ENCODE data around the gene MTG2. TPM values are rescaled to one million over a fixed set of nuclear protein-coding genes. Genes with fewer than 3 reads are reported as not detected.

The MTG2 gene
- total and polyA plus RNA-seq, 2 of the 4 experiments (the other 2 are of a cell fraction): 11.5 to 25.2 TPM

GRCh38 chr20:62165762-62166399 lies 16.9 kb upstream of the MTG2 start:
- Histone ChIP-seq H2BK20ac (ENCODE audit: low read depth, low read length) (no peak overlapping the region), H2AK9ac (replicated peaks; ENCODE audit: low read depth, low read length, poor library complexity) (no peak overlapping the region), H3K4me1 (ENCODE audit: control insufficient read depth, insufficient read depth, low read length) (peaks cover 3% of the 10 kb centered on the region), H3K18ac (ENCODE audit: low read depth, low read length) (no peak overlapping the region), H4K20me1 (ENCODE audit: insufficient read depth, low read length) (no peaks in the 10 kb centered on the region; the same call in none of the 2 replicates), H4K5ac (ENCODE audit: low read depth, low read length) (no peak overlapping the region), H3K27me3 (ENCODE audit: control insufficient read depth, insufficient read depth, low read length) (no peaks in the 10 kb centered on the region), H3K23ac (ENCODE audit: low read depth, low read length) (no peak overlapping the region), H3K4me3 (ENCODE audit: insufficient read depth, low read depth, low read length) (no peak overlapping the region), H3K27ac (ENCODE audit: insufficient read depth, low read length) (no peak overlapping the region), H2BK15ac (ENCODE audit: low read depth, low read length) (no peak overlapping the region), H3K79me1 (ENCODE audit: low read depth in 1 of 2, low read length in 2 of 2) (peaks cover 2 to 17% of the 10 kb centered on the region in 2 experiments; a peak in 3 of 4 replicates), H2BK5ac (ENCODE audit: low read depth, low read length, poor library complexity, severe bottlenecking) (no peak overlapping the region), H2BK120ac (ENCODE audit: low read depth, low read length) (no peak overlapping the region), H2AK5ac (ENCODE audit: low read depth, low read length) (no peak overlapping the region), H3K4ac (ENCODE audit: low read depth, low read length) (no peak overlapping the region), H3K9me3 (ENCODE audit: control insufficient read depth, insufficient read depth, low read length) (no peaks in the 10 kb centered on the region), H3K4me2 (ENCODE audit: low read depth, low read length) (no peak overlapping the region), H3K9ac (ENCODE audit: low read depth, low read length) (no peak overlapping the region), H4K8ac (ENCODE audit: low read depth in 2 of 2, low read length in 2 of 2) (no peak overlapping the region), H3K56ac (ENCODE audit: extremely low read depth, insufficient read depth, low read length) (no peak overlapping the region), H3K36me3 (ENCODE audit: control insufficient read depth, insufficient read depth, low read length) (peaks cover 59% of the 10 kb centered on the region), H2AFZ (replicated peaks; ENCODE audit: low read length, poor library complexity) (no peak overlapping the region), H4K91ac (ENCODE audit: insufficient read depth, low read depth, low read length) (no peak overlapping the region), H3K14ac (replicated peaks; ENCODE audit: low read depth, low read length) (no peak overlapping the region), H3K9me1 (ENCODE audit: insufficient read depth, low read length) (peaks cover 10% of the 10 kb centered on the region; the same call in 1 of the 2 replicates)
- POLR2A ChIA-PET (ENCODE audit: unreplicated experiment): no interaction called here
- BruUV-seq (replicated peaks): no TSS peak
- in situ Hi-C loops (cut with MboI; ENCODE audit: low sequenced_read_pairs) (no loop called here), intact Hi-C loops (cut with micrococcal nuclease) (no loop called here), dilution Hi-C loops (cut with HindIII; ENCODE audit: low sequenced_read_pairs, unreplicated experiment) (no loop called here)
- DNase-seq: no peak
- WGBS, 2 experiments (ENCODE audit: extremely low coverage in 2 of 2, insufficient read length in 1 of 2): 78% methylated on average over 9 of the region's 25 CpGs; no CpG with 5 or more reads in 1 of the 2 experiments
- ATAC-seq (ENCODE audit: low read depth): no peak
- CTCF ChIA-PET: no interaction called here
- TF ChIP-seq CEBPB (IDR thresholded peaks at IDR 0.05; ENCODE audit: low read depth, low read length) (peak; percentile 92), BHLHE40 (IDR thresholded peaks at IDR 0.05; ENCODE audit: low read depth, low read length) (no peak)

All from IMR-90 (cell line).